SIG-M5 treated with dmso at 0.1 percent for 504 hours (cell line): ENCODE results near the gene COL4A6.
"Not testable (repeated sequence)": the region's sequence is repeated elsewhere in the genome, so short reads cannot be mapped to it uniquely, and the experiment has no call there.

Experiments used
- DNase-seq: peaks from one replicate; lab custom pipeline; 2025; ENCODE audit not compliant: unreplicated experiment; lab: John Stamatoyannopoulos, UW

The COL4A6 gene

GRCh38 chrX:108438110-108438623, at the start of gene COL4A6:
Gene COL4A6, minus strand, starts transcription at chrX:108438422. Its CDS starts 226 bp downstream, at chrX:108438196.
- DNase-seq, result no peak

- no peak for DNase-seq
Observed at GRCh38 chrX:108485960-108486359, 47.7 kb upstream of the COL4A6 start.

- DNase-seq, result no peak
Observed at GRCh38 chrX:108484251-108484650, 46.0 kb upstream of the COL4A6 start.

DNA sequence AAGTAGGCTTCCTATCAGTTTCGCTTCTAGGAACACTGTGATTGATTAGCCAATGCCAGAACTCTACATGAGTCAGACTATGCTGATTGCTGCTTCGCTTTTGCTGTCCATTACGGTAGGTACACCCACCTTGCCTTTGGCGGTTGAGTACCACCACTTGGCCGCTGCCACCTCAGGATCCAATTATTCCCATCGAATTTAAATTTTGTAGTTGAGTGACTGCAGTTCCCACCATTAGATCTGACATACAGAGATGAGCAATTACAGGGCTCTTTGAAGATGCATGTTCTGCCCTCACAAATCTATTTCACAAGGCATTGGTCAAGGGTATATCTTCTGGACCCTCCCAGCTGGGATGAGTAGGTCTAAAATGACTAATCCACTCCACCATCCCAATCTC, 43.3 kb upstream of the COL4A6 start:
- not testable (repeated sequence) for DNase-seq

DNA sequence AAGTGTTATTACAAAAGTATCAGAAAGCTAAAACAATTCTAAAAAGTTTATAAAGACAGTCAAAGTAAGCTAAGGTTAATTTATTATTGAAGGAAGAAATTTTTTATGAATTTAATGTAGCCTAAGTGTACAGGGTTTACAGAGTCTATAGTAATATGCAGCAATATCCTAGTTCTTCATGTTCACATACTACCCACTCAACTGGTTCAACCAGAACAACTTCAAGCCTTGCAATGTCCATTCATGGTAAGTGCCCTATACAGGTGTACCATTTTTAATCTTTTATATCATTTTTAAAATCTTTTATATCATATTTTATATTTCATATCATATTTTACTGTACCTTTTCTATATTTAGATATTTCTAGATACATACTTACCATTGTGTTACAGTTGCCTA, 35.8 kb upstream of the COL4A6 start:
- DNase-seq, result no peak

DNA sequence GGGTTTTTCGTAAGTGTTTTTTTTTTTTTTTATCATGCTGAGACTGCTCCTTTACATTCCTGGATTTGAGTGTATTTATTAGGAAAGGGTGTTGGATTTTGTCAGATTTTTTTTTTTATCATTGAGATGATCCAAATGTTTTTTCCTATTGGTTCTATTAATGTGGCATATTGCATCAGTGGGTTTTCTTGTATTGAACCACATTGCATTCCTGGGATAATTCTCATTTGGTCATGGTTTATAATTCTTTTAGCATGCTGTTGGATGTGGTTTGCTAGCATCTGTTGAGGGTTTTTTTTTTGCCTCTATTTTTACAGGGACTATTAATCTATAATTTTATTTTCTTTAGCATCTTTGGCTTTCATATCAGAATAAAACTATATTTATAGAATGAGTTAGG, 30.3 kb upstream of the COL4A6 start:
- DNase-seq, result no peak

DNA sequence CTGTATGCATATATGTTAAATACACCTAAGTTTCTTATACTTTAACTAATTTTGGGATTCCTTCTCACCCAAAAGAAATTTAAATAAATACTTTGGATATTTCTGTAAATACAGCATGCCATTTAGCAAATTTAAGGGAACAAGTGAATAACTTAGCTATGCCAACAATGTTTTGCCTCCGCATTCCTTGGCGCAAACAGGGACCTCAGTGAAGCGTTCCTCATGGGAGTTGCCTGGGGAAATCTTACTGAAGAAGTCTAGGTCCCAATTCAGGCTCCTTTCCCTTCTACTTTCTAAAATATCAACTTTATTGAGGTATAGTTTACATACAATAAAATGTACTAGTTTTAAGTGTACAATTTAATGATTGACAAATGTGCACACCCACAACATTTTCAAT, 26.4 kb upstream of the COL4A6 start:
- no peak for DNase-seq

- no peak for DNase-seq
Observed at GRCh38 chrX:108456971-108457477, 18.8 kb upstream of the COL4A6 start.

GRCh38 chrX:108453841-108454240, 15.6 kb upstream of the COL4A6 start:
- DNase-seq, result no peak

GRCh38 chrX:108447303-108447702, 9.1 kb upstream of the COL4A6 start:
- no peak for DNase-seq

DNA sequence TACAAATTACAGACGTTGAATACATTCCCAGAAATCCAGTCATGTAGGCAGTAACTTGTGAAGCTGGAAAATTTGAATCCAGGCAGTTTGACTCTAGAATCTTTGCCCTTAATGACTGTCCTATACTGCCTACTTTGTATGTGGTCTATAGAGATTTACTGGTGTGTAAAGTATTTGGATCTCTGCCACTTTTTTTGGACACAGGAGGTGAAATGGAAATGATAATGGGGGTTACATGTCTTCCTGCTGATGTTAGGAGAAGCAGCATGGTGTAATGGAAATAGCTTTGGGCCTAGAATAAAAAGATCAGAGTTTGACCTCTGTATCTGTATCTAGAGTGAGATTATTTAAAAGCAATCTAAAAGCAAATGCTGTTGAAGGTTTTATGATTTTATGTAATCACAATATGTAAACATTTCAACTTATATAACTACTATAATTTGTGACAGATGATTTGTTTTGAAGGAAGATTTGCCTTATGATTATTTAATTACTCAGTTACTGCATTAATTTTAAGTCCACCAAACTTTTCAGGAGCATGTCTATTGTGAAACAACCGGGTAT, 4.8 kb upstream of the COL4A6 start:
- DNase-seq, result no peak

DNA sequence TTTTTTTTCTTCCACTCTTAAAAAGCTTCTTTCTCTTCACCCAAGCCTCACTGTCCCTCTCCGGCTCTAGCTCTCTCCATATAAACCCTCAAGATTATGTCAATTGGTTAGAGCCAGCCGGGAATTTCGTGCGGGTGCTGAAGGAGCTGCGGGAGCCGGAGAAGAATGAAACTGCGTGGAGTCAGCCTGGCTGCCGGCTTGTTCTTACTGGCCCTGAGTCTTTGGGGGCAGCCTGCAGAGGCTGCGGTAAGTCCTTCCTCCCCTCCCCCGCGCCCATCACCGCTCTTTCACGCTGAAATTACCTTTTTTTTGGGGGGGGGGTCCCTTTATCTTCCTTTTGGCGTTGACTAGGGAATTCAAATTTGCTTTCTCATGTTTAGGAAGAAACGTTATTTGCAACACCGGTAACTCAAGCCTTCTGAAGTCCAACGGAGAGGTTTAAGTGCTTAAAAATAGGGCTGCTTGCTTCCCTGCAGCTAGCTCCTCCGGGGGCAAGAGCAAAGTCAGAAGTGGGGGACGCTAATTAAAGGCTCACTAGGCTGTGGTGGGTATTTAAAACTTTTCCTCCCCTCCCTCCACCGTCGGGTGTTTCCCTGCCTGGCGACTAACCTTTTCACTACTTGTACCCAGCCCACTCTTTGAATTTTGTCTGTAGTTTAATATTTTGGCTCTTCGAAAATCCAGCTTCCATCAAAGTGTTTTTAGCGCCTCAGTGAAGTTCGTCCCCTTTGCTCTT, 1.9 kb upstream of the COL4A6 start:
- DNase-seq, result no peak

DNA sequence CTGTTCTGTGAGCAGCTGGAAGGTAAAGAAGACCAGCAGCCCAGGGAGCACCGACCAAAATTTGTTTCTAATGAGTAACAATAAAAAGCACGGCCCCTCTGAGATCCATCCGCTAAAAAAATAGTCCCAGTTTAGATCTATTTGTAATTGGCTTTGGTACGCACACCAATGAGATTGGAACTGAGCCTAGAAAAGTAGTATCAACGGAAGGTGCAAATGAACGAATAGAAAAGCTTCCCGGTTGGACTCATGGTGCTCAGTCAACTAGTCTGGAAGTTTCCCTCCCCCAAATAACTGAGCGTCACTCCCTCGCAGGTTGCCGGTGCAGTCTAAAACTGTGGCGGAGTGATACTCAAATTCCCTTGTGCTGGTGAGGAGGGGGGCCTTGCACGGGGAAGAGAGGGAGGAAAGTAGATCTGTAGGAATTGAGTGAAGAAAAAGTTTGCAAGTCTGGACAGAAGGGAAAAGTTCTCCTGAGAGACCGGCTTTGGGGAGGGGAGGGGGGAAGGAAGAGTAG, 1.3 kb upstream of the COL4A6 start, which contains the start of gene COL4A5:
COL4A5 (plus strand) TSS at position 413 of the 517 bp plus-strand sequence. CDS start 288 bp downstream, outside the sequence.
- peak; percentile 38 for DNase-seq

DNA sequence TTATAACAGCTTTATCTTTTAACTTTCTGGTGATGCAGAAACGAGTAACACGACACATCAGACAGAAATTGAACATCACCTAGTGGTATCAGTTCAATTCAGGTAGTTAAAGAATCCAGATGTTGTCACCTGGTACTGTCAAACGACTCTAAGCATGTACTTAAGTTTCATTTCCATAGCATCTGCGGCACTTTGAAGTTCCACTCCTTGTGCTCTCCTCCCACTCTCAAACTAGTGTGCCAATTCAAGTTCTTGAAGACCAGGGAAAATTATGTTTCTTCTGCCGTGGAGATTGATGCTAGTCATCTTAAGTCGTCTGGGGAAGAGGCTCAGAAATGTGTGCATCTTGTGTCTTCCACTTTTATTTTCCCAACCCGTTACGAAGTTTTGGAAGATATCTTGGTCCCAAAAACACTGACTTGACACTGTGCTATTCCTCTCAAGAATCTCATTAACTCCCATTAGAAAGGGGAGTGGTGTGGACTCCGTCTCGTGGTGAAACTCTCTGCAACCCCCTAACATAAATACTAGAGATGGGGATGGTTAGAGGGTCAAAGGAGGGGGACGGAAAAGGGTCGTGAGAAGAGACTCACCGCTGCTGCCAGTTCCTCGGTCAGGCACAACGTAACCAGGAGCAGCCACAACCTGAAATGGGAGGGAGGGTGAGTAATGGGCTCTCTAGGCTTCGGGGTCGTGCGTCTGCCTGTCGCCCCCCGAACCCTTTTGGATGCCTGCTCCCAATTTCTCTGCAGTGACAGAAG, 693 bp downstream of the COL4A6 start:
- no peak for DNase-seq

DNA sequence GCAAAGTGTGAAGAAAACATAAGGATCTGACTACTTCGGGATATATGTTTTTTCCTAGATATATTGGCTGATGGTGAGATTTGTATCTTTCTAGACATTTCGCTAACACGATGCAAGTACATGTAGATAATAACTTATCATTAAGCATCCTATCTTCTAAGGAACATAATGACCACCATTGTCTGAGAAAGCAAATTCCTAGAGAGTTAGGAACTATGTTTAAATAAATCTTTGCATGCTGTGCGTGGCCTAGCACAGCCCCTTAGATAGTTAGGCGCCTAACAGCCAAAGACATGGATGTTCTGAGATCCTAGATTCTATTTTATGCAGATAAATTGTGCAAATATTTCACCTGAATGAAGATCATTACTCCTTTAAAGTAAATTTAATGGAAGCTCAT, 3.0 kb downstream of the COL4A6 start:
- no peak for DNase-seq

DNA sequence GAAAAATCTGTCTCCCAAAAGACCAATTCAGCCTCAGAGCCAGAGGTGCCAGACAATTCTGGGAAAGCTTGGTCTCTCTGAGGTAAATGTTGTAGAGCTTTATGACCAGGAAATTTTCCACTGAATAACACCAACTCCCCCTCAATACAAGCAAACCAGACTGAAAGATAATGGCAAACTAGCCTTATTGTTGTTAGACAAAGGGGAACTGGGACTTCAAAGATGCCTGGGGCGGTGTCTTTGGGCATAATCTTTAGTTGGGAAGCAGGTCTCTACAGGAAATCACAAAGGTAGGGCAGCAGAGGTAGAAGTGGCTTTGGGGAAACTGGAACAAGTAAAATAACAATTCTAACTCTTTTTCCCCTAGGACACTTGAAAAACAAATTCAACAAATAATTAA, 12.0 kb downstream of the COL4A6 start:
- DNase-seq, result no peak

DNA sequence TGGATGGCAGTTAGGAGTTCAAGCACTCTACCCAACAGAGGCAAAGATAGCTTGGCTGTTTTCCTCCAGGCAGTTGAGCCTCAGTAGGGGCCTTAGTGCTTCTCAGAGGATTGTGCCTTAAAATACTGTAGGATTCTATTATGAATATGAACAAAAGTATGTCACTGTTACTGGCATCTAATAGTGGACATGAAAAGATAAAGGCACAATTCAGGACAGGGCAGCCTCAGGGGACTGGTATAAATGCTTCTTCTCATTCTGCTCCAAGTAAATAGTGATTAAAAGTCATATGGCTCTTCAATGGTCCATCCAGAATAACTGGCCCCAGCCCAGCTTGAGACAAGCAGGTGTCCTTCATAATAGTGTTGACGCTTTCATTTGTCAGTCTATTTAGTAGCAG, 17.7 kb downstream of the COL4A6 start:
- DNase-seq, result no peak

DNA sequence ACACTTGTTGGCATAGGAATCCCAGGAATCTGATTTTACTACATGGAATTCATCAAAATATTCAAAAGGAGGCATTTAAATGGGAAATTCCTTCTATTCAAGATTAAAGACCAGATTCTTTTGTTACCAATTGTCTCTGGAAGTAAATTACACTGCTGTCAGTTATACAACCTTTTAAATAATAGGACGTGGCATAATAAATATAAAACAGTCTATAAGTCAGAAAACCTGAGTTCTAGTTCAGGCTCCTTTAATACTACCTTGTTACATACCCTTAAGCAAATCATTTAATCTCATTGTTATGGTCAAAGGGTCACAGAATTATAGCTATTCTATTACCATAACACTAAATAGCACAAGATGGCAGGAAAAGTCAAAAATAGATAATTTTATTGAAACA, 18.8 kb downstream of the COL4A6 start:
- DNase-seq, result no peak

DNA sequence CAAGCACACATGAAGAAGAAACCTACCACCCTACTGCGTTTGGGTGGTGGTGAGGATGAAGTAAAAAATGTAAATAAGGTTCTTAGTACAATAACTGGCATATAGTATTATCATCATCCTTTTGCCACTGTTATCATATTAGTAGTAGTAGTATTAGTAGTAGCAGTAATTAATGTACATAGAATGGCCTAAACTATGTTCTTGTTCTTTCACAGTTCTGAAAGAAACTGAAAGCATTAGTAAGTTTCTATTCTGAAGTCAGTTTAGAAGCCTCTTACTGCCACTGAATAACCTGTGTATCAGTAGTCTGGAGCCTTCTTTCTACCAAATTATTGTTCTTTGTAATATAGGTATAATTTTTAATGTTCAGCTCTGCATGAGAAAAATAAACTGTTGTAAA, 21.0 kb downstream of the COL4A6 start:
- no peak for DNase-seq

- DNase-seq, result no peak
Observed at GRCh38 chrX:108415891-108416290, 22.3 kb downstream of the COL4A6 start.

DNA sequence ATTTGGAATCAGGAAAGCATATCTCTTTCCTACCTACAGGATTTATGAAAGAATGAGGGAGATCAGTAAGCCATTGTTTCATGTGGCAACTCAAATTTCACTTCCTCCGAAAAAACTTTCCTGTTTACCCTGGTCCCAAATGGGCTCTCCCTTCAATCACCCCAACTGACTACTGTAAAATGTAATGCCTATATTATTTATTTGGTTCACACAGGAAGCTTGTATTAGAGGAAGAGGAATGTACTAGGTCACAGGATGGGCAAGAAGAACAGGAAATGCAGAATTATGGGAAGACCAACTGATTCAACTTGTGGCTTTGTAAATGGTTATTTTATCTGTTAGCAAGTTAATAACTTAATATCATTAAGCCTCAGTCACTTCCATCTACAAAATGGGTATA, 23.1 kb downstream of the COL4A6 start:
- no peak for DNase-seq
